Muscle of back (tissue), 11 donors: Measurements from ENCODE around the gene PDE11A. TPM values are rescaled to one million over a fixed set of nuclear protein-coding genes. Genes with fewer than 3 reads are reported as not detected.

Source experiments
- DNase-seq, 3 donors: peaks; one replicate each; pipeline versions ENCODE4 v3.0.0 to v3.0.0-alpha.2; 2013
- polyA plus RNA-seq, 10 donors: library from polyadenylated mRNA; unstranded; fragments of 120-200 nt; gene quantifications; one replicate each; pipeline ENCODE4 v1.2.1, GENCODE V29; 2013; ENCODE audit not compliant: insufficient read length in 10 of 10

Gene PDE11A
- polyA plus RNA-seq, 10 donors, result 0.46 to 1.1 (median 0.58) TPM

DNA sequence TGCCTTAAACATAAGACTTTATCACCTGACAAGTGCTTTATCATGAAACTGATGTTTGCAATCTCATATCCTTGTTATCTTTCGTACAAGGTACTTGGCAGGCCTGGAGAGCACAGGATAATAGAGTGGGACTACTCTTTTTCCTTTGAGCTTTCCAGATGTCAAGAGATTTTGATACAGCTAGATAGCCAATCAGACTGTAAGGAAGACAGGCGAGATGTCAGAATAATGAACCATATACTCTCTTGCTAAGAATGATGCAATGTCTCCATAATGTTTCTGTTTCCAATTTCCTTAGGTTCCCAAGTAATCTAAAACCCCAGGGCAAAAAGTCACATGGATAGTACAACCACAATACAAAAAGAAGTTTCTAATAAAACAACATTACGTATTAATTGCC lies 313.1 kb downstream of the PDE11A start:
- no peak for DNase-seq

DNA sequence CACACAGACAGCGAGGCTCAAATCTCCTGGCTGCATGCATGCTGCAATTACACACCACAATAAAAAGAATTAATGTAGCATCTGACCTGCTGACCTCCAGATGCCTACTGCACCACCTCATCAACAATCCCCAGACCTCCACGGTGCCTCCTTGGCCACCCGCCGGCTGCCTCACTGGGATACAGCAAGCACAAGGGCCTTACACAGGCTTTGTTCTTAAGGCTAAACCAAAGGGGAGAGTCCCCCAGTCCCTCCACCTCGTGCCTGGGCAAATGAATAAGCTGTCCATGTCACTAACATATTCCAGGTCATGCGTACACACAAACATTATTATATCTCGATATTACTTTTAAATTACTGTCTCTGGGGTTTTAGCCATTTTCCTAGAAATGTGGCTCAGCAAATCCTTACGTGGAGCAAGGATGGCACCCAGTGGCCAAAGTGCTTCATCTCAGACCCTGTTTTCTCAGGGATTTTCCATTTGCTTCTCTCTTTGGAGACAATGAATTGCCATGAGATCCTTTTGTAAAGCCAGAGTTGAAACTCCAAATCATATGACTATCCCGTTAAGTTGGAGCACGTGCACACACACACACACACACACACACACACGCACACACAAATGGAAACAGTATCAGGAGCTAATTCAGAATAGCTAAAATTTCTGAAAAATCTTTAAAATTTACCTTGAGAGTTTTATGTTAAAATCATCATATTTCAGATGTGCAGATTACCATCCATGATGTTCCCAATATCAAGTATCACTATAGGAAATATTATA lies 313.8 kb downstream of the PDE11A start:
- DNase-seq, result peak; percentile 65 to 90 (median 78)

DNA sequence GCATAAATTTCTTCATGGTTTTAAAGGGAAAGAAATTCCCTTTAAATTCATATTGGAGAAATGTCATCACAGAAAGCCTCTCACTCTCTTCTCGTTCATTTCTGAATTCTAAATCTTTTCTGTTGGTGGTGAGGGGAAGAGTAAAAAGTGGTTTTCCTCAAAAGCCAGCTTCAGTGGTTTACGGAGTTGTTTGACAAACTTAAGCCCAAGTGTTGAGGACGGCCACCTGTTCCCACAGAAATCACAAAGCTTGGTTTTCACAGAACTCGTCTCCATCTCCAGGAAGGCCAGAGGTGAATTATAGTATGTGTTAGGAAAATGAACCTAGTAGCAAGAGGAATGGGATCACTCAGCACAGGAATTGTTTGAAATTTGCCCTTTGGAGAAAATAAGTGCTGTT lies 316.2 kb downstream of the PDE11A start:
- no peak for DNase-seq

DNA sequence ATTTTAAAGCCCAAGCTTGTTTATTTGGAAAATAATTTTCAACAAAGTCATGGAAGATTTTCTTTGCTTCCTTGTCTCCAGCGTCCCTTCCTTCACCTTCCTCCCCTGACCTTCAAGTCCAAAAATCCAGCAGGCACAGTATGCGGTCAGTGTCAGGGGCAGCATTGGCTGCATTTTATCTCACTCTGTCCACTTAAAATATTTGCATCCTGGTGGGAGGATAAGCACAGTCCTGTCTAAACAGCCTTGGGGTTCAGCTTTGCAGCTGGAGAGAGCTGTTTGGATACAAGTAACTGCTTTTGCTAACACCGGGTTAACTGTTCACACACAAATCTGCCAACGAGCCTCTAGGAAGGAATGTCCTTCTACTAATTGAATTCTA lies 318.1 kb downstream of the PDE11A start:
- peak in 1 of 3 donors; percentile 46 for DNase-seq

DNA sequence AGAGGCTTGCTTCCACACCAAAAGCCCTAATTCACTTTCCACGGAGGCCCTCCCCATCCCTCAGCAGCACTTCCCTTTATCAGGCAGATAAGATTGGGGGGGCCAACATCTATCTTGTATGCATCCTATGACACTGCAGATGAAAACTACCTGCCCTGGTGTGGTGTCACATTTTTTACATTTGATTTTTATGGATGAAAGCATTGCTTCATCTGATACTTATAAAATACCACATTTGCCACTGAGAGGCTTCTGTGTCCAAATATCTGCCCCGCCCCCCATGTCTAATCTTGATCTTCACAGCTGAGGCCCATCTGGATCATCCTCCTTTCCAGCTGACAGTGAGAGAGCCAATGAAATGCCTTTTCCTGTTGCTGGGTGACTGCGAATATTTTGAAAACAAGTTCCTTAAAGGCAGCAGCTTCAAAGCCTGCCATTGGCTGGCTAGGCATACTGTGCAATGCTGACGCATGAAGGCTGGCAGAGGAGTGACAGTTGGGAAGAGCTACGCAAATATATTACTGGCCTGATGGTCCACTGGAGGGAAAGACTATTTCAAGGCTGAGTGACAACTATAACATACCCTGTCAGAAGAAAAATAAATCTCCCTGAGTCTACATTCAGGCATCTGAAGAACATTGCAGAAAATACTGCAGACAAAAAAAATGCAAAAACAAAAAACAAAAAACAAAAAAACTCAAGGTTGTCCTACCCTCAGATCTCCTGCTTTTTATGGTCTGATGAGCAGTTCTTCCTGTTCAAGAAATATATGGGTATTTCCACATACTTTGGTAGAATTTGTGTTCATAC lies 318.7 kb downstream of the PDE11A start:
- DNase-seq, result peak; percentile 92 to 96 (median 94)

DNA sequence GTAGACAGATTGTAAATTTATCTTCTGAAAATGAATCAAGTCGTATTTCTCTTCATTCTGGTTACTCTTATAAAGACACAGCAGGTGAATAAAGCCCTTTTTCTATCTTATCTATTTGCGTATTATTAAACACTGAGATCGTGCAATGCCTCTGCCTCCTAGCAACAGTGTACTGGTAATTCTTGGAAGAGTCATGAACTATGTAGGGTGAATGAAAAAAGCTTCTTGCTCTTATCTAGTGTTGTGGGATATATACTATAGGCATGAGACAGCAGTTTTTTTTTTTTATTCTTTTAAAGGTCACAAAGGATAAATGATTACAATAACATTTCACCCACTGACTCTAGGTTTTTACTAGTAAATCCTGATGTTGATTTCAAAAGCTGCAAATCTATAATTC lies 324.2 kb downstream of the PDE11A start:
- DNase-seq, result no peak

DNA sequence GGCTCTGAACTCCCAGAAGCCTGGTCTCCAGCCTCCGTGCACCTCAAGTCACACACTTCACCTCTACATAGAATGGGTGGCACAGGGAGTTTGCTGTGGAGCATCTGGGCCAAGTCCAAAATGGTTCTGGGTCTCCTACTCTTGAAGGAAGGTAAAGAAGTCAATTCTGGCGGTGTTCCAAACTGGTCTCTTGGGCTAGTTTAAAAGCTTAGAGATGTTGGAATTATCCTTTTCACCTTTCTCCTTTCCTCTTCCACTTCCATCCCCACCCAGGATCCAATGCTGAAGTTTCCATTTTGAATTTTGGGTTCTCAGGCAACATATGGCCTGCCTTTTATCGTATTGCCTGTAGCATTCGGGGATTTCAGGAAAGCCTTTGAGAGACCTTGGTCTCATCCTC lies 325.2 kb downstream of the PDE11A start:
- DNase-seq, result no peak

DNA sequence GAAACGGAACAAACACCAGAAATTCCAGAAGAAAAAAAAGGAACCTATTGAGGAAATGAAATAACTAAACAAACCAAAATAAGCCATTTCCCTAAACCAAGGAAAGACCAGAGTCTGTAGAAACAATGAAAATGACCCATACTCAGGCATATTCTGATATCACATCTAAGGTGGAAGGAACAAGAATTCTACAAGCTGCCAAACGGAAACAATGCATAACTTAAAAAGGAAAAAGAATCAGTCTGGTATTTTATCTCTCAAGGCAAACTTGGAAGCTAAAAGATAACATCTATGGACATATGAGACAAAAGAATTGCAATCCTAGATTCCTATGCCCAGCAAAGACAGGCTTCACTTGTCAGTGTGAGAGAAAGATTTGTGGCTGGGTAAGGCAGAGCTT lies 326.2 kb downstream of the PDE11A start:
- no peak for DNase-seq

DNA sequence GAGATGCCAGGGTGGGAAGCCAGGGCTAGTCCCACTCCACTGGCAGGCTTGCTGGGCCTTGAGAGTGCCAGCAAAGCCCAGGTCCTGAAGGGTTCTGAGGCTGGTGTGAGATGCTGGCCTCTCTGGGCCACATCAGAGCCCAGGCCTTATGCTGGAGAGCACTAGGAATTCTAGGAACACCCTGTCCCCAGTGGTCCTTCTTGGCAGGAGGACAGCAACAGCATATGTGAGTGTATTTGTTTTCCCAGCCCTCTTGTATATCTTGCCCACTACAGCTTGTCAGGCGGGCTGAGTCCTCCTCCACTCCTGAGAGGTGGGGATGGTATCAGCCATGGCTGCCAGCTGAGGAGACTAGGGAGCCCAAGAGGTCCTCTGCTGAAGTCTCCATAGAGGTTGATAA lies 327.0 kb downstream of the PDE11A start:
- no peak for DNase-seq

DNA sequence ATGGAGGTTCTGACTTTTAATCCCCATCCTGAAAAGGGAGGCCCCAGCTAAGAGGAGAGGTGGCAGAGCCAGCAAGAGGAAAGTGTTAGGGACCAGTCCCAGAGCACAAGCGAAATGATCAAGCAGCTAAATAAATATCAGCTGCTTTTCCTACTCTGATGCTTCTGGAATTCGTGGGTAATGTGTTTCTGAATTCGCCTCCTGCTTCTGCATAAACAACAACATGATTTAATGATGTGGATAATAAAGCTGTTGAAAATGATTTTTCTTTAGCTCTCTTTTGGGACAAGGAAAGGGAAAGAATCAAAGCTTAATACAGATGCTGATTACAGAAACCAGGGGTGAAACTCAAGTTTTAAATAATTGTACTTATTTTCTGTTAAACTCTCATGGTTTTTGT lies 329.7 kb downstream of the PDE11A start:
- DNase-seq, result no peak

DNA sequence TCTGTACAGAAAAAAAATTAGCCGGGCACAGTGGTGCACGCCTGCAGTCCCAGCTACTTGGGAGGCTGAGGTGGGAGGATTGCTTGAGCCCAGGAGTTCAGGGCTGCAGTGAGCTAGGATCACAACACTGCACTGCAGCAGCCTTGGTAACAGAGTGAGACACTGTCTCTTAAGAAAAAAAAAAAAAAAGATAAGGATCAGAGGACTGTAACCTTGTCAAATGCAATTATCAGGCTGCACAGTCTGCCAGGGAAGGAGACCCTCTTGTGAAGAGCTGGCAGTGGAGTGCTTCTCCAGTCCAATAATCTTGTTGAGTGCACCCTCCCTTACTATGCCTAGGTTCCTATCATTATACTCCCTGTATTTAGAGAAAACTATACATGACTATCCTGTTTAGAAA lies 330.7 kb downstream of the PDE11A start:
- DNase-seq, result no peak

DNA sequence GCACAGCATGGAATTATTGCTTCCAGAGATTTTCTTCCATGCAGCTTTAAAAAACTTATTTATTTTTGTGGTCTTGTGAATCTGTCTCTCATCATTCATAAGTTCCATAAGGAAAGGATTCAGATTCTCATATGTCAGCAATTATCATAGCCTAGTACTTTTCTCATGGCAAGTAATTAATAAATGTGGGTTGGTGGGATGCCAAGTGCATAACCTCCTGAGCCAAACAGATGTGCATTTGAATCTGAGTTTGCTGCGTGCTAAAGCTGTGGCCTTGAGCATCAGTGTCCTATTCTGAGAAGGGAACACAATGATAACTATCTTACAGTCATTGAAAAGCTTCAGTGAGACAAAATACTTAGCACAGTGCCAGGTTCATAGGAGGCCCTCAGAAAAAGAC lies 331.9 kb downstream of the PDE11A start:
- peak; percentile 79 to 95 (median 85) for DNase-seq

DNA sequence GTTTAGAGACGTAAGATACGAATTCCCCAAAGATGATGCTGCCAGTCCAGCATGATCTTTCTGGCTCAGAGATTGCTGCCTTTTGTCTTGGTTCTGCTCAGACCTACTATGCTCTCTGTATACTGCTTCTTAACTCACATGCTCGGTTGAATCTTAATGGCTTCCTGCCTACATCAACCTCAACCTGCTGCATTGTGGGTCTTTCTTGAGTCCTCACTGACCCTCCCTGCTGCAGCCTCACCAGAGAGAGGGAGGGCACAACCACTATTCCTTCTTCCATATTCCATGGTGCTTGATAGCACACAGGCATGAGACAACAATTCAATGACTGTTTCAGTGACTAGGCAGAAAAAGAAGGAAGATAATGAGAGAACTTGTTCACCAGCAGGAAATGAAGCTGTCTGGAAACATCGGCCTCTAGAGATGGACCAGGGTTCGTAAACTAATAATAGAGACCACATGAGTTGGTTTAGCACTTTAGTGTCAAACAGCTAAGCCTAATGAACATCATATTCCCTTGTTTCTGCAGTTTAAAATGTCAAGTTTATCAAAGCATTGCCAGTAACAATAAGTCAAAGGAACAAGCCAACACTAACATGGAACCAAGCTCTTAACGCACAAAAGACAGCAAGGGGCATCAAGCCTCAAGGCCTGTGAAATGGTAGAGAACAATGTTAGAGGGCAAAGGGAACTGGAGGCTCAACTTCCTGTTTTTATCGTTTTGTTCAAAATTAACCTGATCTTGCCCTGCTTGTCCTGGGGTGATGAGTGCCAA lies 333.9 kb downstream of the PDE11A start:
- no peak for DNase-seq

DNA sequence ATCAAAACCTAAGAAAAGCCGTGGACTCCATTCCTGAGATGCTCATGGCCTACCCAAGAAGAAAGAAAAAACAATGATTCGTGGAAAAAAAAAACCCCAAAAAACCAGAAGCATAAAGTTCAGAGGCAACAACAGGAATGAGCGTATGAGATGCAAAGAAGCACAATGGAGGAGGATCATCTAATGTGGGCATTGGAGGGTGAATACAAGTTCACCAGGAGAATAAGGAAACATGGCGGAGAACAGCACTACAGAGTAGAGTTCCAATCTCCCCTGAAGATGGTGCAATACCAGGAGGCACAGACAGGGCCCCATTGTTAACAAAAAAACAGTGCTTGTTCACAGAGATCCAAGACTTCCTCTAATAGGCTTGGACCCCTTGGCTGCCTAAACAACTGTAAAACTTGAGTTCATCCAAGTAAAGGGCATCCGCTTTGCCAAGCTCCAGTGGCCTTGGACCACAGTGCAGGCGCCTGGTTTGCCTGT lies 337.2 kb downstream of the PDE11A start:
- DNase-seq, result no peak

DNA sequence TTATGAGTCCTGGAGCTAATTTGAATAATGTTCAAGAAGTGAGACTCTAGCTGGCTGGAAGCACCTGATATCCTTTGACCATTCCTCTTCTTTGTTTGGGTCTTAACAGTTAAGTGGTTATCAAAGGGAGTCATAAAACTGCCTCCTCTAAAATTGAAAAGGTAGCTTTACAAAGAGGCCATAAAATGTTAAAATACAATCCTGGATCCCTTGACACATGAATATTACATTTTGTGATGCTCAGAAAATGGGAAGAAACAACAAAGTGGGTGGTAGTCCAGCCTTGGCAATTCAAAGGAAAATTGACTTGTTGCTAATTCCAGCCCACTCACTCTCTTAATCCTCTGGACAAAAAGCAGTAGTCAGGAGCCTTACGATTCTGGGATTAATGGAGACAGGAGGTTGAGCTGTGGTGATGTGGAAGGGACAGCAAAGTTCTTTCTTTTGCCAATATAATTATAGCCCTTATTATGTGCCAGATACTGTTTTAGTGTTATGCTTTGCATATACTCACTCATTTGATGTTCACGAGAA lies 339.2 kb downstream of the PDE11A start:
- no peak for DNase-seq

DNA sequence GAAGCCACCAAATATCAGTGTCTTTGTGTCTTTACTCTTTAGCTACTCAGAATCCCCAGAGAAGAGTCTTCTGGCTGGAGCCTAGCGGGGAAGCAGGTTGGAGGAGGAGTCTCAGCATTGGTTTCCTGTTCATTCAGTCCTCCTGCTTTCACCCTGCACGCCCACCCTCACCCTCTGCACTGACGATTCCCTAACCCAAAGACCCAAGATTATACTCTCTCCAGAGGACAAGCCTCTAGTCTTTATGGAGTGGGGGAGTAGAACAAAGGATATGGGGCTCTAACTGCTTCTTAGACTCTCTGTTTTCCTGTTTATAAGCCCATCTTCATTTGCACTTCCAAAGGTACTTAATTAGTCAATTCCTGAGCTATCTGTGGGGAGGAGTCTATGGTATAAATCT lies 341.2 kb downstream of the PDE11A start:
- DNase-seq, result no peak

DNA sequence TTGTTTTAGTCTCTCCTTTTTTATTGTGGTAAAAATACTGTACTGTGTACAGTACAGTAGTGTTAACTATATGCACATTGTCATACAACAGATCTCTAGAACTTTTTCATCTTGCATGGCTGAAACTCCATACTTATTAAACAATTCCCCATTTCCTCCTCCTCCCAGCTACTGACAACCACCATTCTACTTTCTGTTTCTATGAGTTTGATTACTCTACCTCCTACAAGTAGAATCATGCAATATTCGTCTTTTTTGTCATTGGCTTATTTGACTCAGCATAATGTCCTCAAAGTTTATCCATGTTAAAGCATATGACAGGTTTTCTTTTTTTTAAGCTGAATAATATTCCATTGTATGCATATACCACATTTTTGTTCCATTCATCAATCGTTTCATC lies 341.8 kb downstream of the PDE11A start:
- DNase-seq, result no peak

DNA sequence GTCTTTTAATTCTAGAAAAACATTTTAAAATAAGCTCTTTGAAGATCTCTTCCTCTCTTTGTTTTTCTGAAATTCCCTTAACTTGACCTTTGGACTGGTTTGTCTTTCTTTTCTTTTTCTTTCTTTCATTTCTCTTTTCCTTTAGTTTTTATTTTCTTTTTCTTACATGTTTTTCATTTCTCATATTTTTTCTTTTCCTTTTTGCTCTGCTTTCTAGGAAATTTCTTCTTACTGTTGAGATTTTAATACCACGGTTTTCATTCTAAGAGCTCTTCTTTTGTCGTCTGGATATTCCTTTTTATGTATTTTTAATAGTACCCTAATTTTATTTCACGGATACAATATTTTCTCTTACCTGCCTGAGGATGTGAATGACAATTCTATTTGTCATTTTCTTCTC lies 342.2 kb downstream of the PDE11A start:
- no peak for DNase-seq

DNA sequence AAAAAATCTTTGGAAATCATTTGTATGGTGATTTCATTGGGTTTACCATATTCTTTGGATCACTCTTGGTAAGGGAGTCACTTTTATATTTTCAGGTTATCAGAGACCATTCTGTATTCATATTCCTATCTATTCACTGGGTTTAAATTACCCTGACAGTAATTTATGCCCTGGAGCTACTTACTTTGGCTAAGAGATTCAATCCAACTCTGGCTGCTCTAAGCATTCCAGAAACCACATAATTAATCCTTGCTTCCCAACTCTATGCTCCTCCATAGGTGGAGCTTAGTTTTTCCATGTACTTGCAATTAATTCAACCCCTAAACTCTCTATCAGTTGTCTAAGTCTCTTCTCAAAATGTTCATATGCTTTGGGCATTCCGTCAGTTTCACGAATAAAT lies 343.7 kb downstream of the PDE11A start:
- DNase-seq, result no peak

DNA sequence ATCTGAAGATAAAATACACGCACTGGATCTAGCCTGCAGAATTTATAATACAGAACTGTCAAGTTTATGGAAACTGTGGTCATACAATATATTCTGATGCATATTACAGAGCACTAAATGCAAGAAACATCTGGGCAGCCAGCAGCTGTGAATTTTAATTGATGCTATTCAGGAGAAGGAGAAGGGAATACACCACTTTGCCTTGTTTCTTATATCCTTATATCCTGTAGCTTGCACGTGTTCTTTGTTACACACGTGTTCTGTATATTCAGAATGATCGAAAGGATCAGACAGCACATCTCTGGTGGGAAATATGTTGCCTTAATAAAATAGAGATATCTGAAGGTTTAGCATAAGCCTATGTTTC lies 344.2 kb downstream of the PDE11A start:
- DNase-seq, result peak in 1 of 3 donors; percentile 76

DNA sequence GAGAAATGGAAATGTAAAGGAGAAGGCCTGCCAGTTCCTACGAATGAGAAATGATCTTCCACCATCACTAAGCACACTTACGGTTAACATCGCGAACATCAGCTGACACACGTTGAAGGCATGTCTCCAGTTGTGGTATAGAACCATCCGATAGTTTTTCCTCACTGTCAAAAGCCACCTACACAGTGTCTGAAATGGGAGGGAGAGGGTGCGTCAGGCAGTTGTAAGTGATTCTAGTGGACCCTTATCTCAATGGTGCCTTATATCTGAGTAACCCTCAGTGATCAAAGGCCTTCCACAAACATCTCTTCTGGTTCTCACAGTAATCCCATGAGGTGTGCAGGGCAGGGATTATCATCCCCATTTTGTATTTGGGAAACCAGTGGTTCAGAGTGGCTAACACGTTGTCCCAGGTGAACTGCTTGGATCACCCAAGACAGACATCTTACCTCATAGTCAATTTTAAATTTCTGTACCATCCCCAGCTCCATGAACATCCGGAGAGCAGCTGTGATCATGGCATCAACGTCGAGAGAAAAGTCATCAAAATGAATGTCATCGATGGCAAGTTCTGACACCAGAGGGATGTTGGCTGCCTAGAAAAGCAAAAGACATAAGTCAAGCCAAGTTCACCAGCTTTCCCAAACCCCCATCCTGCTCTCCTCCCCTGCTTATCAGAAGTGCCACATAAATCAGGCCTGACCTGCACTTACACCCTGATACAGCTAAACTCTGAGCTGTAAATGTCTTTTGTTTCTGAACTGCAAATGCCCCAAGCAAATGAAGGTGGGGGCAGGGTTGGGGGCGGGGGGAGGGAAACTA lies 344.8 kb downstream of the PDE11A start:
- DNase-seq, result peak in 1 of 3 donors; percentile 46
